HL-60 (cell line): ENCODE data around the gene MAP7.

Source experiments
- DNase-seq, 2 experiments: peaks; one replicate each; pipeline ENCODE4 v3.0.0-alpha.2; 2010 to 2020; ENCODE audit warnings: low read depth in 1 of 2, low spot score in 1 of 2
- H3K27ac ChIP-seq: fragments of 250-450 bp; sonication (Bioruptor Pico); replicated peaks from 2 replicates; pipeline ENCODE4 v1.5.1; 2020; ENCODE audit warnings: mild to moderate bottlenecking, moderate library complexity
- H3K27me3 ChIP-seq: fragments of 250-450 bp; sonication (Bioruptor Pico); 2 replicates; pipeline ENCODE4 v1.5.1; 2021; ENCODE audit warnings: mild to moderate bottlenecking, moderate library complexity; ENCODE audit not compliant: insufficient read depth, poor library complexity, severe bottlenecking
- H3K4me3 ChIP-seq: replicated peaks from 2 replicates; pipeline ENCODE4 v1.5.1; 2011; ENCODE audit warnings: mild to moderate bottlenecking, control low read depth, low read length; ENCODE audit not compliant: insufficient read depth
- GABPA ChIP-seq: IDR thresholded peaks from 2 replicates; pipeline ENCODE4 v1.6.1; 2012; ENCODE audit warnings: low read depth
- POLR2AphosphoS5 ChIP-seq: IDR thresholded peaks from 2 replicates; pipeline ENCODE4 v1.6.1; 2012; ENCODE audit warnings: low read depth
- SPI1 ChIP-seq: IDR thresholded peaks from 2 replicates; pipeline ENCODE4 v1.6.1; 2012; ENCODE audit warnings: low read depth, mild to moderate bottlenecking, borderline replicate concordance
- TF ChIP-seq, protein P1 (sequence below): IDR thresholded peaks from one replicate; pipeline ENCODE4 v1.5.1; 2011; ENCODE audit warnings: low read length, control low read depth, inconsistent platforms; ENCODE audit not compliant: insufficient read depth
- TF ChIP-seq, protein P2 (sequence below): IDR thresholded peaks from 2 replicates; pipeline ENCODE4 v1.6.1; 2012; ENCODE audit warnings: low read depth; ENCODE audit not compliant: insufficient replicate concordance

Gene MAP7

DNA sequence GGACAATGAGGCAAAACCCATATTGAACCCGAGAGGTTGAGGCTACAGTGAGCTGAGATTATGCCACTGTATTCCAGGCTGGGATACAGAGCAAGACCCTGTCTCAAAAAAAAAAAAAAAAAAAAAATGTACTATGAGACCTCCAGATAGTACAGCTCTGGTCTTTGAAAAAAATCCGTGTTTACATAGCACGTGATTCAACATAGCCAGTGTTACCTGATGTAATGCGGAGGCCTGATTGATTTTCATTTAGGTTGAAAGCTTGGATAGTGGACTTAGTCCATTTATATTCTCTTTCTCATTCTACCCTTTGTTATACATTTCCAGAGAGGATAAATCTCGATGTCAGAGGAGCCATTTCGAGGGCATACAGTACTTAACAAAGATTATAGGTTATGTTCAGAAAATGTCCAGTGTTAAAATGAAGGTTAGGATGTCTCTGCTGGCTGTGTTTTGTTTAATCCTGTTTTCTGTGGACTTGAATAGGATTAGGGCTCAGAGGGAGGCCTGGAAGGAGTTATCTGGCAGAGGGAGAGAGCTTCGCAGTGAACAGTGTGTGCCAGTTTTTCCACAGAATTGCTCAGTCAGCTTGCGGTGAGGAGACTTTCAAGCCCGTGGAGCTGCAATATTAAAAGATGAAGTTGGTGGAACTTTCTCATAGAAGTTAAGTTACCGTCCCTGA lies 226.7 kb downstream of the MAP7 start:
- no peak for DNase-seq
- TF ChIP-seq, protein P1, sequence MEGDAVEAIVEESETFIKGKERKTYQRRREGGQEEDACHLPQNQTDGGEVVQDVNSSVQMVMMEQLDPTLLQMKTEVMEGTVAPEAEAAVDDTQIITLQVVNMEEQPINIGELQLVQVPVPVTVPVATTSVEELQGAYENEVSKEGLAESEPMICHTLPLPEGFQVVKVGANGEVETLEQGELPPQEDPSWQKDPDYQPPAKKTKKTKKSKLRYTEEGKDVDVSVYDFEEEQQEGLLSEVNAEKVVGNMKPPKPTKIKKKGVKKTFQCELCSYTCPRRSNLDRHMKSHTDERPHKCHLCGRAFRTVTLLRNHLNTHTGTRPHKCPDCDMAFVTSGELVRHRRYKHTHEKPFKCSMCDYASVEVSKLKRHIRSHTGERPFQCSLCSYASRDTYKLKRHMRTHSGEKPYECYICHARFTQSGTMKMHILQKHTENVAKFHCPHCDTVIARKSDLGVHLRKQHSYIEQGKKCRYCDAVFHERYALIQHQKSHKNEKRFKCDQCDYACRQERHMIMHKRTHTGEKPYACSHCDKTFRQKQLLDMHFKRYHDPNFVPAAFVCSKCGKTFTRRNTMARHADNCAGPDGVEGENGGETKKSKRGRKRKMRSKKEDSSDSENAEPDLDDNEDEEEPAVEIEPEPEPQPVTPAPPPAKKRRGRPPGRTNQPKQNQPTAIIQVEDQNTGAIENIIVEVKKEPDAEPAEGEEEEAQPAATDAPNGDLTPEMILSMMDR: no peak
- TF ChIP-seq GABPA (no peak), POLR2AphosphoS5 (no peak), SPI1 (no peak)
- TF ChIP-seq, protein P2, sequence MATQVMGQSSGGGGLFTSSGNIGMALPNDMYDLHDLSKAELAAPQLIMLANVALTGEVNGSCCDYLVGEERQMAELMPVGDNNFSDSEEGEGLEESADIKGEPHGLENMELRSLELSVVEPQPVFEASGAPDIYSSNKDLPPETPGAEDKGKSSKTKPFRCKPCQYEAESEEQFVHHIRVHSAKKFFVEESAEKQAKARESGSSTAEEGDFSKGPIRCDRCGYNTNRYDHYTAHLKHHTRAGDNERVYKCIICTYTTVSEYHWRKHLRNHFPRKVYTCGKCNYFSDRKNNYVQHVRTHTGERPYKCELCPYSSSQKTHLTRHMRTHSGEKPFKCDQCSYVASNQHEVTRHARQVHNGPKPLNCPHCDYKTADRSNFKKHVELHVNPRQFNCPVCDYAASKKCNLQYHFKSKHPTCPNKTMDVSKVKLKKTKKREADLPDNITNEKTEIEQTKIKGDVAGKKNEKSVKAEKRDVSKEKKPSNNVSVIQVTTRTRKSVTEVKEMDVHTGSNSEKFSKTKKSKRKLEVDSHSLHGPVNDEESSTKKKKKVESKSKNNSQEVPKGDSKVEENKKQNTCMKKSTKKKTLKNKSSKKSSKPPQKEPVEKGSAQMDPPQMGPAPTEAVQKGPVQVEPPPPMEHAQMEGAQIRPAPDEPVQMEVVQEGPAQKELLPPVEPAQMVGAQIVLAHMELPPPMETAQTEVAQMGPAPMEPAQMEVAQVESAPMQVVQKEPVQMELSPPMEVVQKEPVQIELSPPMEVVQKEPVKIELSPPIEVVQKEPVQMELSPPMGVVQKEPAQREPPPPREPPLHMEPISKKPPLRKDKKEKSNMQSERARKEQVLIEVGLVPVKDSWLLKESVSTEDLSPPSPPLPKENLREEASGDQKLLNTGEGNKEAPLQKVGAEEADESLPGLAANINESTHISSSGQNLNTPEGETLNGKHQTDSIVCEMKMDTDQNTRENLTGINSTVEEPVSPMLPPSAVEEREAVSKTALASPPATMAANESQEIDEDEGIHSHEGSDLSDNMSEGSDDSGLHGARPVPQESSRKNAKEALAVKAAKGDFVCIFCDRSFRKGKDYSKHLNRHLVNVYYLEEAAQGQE: no peak
- Histone ChIP-seq H3K27ac (no peak overlapping the region), H3K4me3 (no peak overlapping the region), H3K27me3 (no peaks in the 10 kb centered on the region)

DNA sequence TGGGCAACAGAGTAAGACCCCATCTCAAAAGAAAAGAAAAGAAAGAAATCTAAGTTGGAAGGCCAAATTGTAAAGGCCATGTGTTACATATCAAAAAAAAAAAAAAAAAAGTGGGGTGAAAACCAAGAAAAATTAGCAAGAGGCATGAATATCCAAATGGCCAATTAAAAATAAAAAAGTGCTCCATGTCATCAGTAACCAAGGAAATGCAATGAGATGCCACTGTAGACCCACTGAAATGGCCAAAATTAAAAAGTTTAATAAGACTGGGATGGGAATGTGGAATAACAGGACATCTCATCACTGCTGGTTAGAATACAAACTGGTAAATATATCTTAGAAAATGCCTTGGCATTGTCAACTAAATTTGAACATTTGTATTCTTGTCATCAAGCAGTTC lies 230.5 kb downstream of the MAP7 start:
- H3K27me3 ChIP-seq: no peaks in the 10 kb centered on the region
- no peak for TF ChIP-seq POLR2AphosphoS5
- TF ChIP-seq GABPA: no peak
- TF ChIP-seq, protein P1: no peak
- TF ChIP-seq, protein P2: no peak
- no peak for TF ChIP-seq SPI1
- H3K4me3 ChIP-seq: no peak overlapping the region
- DNase-seq: no peak
- no peak overlapping the region for H3K27ac ChIP-seq

DNA sequence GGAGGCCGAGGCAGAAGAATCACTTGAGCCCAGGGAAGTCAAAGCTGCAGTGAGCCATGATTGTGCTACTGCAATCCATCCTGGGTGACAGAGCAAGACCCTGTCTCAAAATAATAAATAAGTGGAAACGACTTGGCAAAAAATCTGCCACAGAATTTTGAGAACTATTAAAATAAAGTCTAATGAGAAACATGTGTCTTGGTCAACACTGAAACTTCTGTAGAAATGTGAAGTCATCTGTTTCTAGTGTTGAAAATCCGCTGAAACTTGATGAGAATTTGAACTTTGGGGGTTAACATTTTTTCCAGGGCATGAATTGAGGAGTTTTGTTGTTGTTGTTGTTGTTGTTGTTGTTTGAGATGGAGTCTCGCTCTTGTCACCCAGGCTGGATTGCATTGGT lies 231.5 kb downstream of the MAP7 start:
- H3K4me3 ChIP-seq: no peak overlapping the region
- H3K27ac ChIP-seq: no peak overlapping the region
- DNase-seq: no peak
- no peak for TF ChIP-seq POLR2AphosphoS5
- TF ChIP-seq SPI1: no peak
- H3K27me3 ChIP-seq: no peaks in the 10 kb centered on the region

DNA sequence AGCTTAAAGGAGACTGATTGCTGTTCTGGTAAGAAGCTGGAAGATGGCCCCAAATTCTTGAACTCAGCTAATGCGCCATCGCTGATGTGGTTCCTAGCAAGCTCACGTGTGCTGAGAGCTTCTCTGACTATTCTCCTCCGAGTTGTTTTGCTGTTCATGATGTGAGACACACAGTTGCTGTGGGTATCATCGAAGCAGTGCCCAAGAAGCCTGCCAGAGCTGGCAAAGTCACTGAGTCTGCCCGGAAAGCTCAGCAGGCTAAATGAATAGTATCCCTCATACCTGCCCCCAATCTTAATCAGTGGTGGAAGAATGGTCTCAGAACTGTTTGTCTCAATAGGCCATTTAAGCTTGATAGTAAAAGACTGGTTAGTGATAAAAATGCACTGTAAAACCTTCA lies 232.3 kb downstream of the MAP7 start:
- Histone ChIP-seq H3K27me3 (no peaks in the 10 kb centered on the region), H3K27ac (no peak overlapping the region), H3K4me3 (no peak overlapping the region)
- DNase-seq: no peak
- TF ChIP-seq, protein P1: no peak
- TF ChIP-seq, protein P2: no peak
- TF ChIP-seq SPI1: no peak
- no peak for TF ChIP-seq GABPA
- no peak for TF ChIP-seq POLR2AphosphoS5
